IMR-90 (cell line): ENCODE data around the gene PSG2. TPM values are rescaled to one million over a fixed set of nuclear protein-coding genes. Genes with fewer than 3 reads are reported as not detected.
A peak's percentile ranks its signal among the peaks of the same experiment; 100 is the strongest.
"Not testable (repeated sequence)": the region's sequence is repeated elsewhere in the genome, so short reads cannot be mapped to it uniquely, and the experiment has no call there.

Experiments used
- ATAC-seq: fragments of 200-7000 bp; cut with Tn5 transposase; 2 replicates; pipeline ENCODE4 v1.9.1; 2020; ENCODE audit warnings: low read depth, mild to moderate bottlenecking, moderate library complexity
- BruUV-seq: library from RNA; stranded (reverse); fragments of 400-500 nt; replicated peaks from 2 replicates; lab custom pipeline; 2021; lab: Mats Ljungman, UMichigan
- CTCF ChIA-PET: fragments of 300-600 bp; formaldehyde crosslinking; extraction: SDS; loops from one replicate; lab custom pipeline; 2021; ENCODE audit warnings: antibody characterized with exemption; lab: Yijun Ruan, JAX
- POLR2A ChIA-PET: fragments of 300-600 bp; sonication (Branson Sonifier 250); formaldehyde crosslinking; loops from one replicate; lab custom pipeline; 2022; ENCODE audit warnings: antibody characterized with exemption; ENCODE audit not compliant: unreplicated experiment; lab: Charles Lee
- DNase-seq: peaks from one replicate; pipeline ENCODE4 v3.0.0; 2013
- H2AFZ ChIP-seq: replicated peaks from 2 replicates; pipeline ENCODE3; 2013; ENCODE audit warnings: low read length, mild to moderate bottlenecking; ENCODE audit not compliant: poor library complexity
- H2AK5ac ChIP-seq: 2 replicates; pipeline ENCODE4 v1.6.1; 2013; ENCODE audit warnings: low read depth, low read length, inconsistent platforms
- H2AK9ac ChIP-seq: replicated peaks from 2 replicates; pipeline ENCODE3; 2013; ENCODE audit warnings: mild to moderate bottlenecking, low read depth, low read length, moderate library complexity; ENCODE audit not compliant: poor library complexity
- H2BK120ac ChIP-seq: 2 replicates; pipeline ENCODE4 v1.6.1; 2013; ENCODE audit warnings: low read depth, low read length, inconsistent platforms
- H2BK15ac ChIP-seq: 3 replicates; pipeline ENCODE4 v1.6.1; 2013; ENCODE audit warnings: low read depth, low read length, inconsistent platforms
- H2BK20ac ChIP-seq: 2 replicates; pipeline ENCODE4 v1.6.1; 2013; ENCODE audit warnings: low read depth, mild to moderate bottlenecking, inconsistent platforms, low read length, moderate library complexity
- H2BK5ac ChIP-seq: 2 replicates; pipeline ENCODE4 v1.6.1; 2013; ENCODE audit warnings: mild to moderate bottlenecking, low read depth, low read length, inconsistent platforms; ENCODE audit not compliant: poor library complexity, severe bottlenecking
- H3K14ac ChIP-seq: replicated peaks from 2 replicates; pipeline ENCODE4 v1.6.1; 2013; ENCODE audit warnings: low read depth, low read length, inconsistent platforms
- H3K18ac ChIP-seq: 2 replicates; pipeline ENCODE4 v1.6.1; 2013; ENCODE audit warnings: low read depth, low read length, control low read depth
- H3K23ac ChIP-seq: 2 replicates; pipeline ENCODE4 v1.6.1; 2013; ENCODE audit warnings: low read depth, low read length, inconsistent platforms
- H3K27ac ChIP-seq: 2 replicates; pipeline ENCODE4 v1.5.1; 2013; ENCODE audit warnings: mild to moderate bottlenecking, control low read depth, low read length; ENCODE audit not compliant: insufficient read depth
- H3K27me3 ChIP-seq: 2 replicates; pipeline ENCODE4 v1.6.1; 2013; ENCODE audit warnings: low read length; ENCODE audit not compliant: control insufficient read depth, insufficient read depth
- H3K36me3 ChIP-seq: 2 replicates; pipeline ENCODE4 v1.6.1; 2013; ENCODE audit warnings: low read length, mixed read lengths; ENCODE audit not compliant: control insufficient read depth, insufficient read depth
- H3K4ac ChIP-seq: 2 replicates; pipeline ENCODE4 v1.6.1; 2013; ENCODE audit warnings: low read depth, low read length, inconsistent platforms
- H3K4me1 ChIP-seq: 2 replicates; pipeline ENCODE4 v1.6.1; 2013; ENCODE audit warnings: low read length, mixed read lengths; ENCODE audit not compliant: control insufficient read depth, insufficient read depth
- H3K4me2 ChIP-seq: 2 replicates; pipeline ENCODE4 v1.6.1; 2013; ENCODE audit warnings: low read depth, mild to moderate bottlenecking, control low read depth, low read length, moderate library complexity
- H3K4me3 ChIP-seq: 2 replicates; pipeline ENCODE4 v1.5.1; 2013; ENCODE audit warnings: low read depth, mild to moderate bottlenecking, control low read depth, low read length, moderate library complexity; ENCODE audit not compliant: insufficient read depth
- H3K56ac ChIP-seq: 2 replicates; pipeline ENCODE4 v1.6.1; 2013; ENCODE audit warnings: low read length, inconsistent platforms; ENCODE audit not compliant: insufficient read depth; ENCODE audit errors: extremely low read depth
- H3K79me1 ChIP-seq, 2 experiments: 2 replicates each; pipeline ENCODE4 v1.6.1; 2013; ENCODE audit warnings: low read length in 2 of 2, inconsistent platforms in 1 of 2, low read depth in 1 of 2
- H3K9ac ChIP-seq: 2 replicates; pipeline ENCODE4 v1.6.1; 2013; ENCODE audit warnings: low read depth, low read length, control low read depth
- H3K9me1 ChIP-seq: 2 replicates; pipeline ENCODE4 v1.6.1; 2013; ENCODE audit warnings: low read length, inconsistent platforms; ENCODE audit not compliant: insufficient read depth
- H3K9me3 ChIP-seq: 2 replicates; pipeline ENCODE4 v1.6.1; 2013; ENCODE audit warnings: low read length; ENCODE audit not compliant: control insufficient read depth, insufficient read depth
- H4K20me1 ChIP-seq: 2 replicates; pipeline ENCODE4 v1.6.1; 2013; ENCODE audit warnings: low read length, inconsistent platforms; ENCODE audit not compliant: insufficient read depth
- H4K5ac ChIP-seq: 2 replicates; pipeline ENCODE4 v1.6.1; 2013; ENCODE audit warnings: mild to moderate bottlenecking, low read depth, low read length, control low read depth
- H4K8ac ChIP-seq, 2 experiments: 2 replicates each; pipeline ENCODE4 v1.6.1; 2013; ENCODE audit warnings: low read depth in 2 of 2, low read length in 2 of 2, control low read depth in 1 of 2, inconsistent platforms in 1 of 2
- H4K91ac ChIP-seq: 2 replicates; pipeline ENCODE4 v1.6.1; 2013; ENCODE audit warnings: low read depth, low read length, inconsistent platforms; ENCODE audit not compliant: insufficient read depth
- CTCF ChIP-seq: conservative IDR thresholded peaks from 2 replicates; pipeline ENCODE4 v1.5.1; 2012; ENCODE audit warnings: mild to moderate bottlenecking, low read depth, low read length, improper control_type of control experiment
- RAD21 ChIP-seq: IDR thresholded peaks from 2 replicates; pipeline ENCODE4 v1.6.1; 2012; ENCODE audit warnings: low read length, improper control_type of control experiment
- RFX5 ChIP-seq: IDR thresholded peaks from 2 replicates; pipeline ENCODE4 v1.8.0; 2012; ENCODE audit warnings: low read depth, mild to moderate bottlenecking, low read length, moderate library complexity
- SMC3 ChIP-seq: fragments of 150-350 bp; IDR thresholded peaks from 2 replicates; pipeline ENCODE4 v1.6.1; 2016; ENCODE audit warnings: low read depth, mild to moderate bottlenecking, antibody characterized with exemption, low read length, moderate library complexity
- WGBS, 2 experiments: methylation state at CpG; one replicate each; pipeline versions ENCODE4 v1.1.5 to v1.1.7; 2013; ENCODE audit warnings: missing lambda C conversion rate in 2 of 2; ENCODE audit not compliant: insufficient read length in 1 of 2; ENCODE audit errors: extremely low coverage in 2 of 2; 5-methylcytosine and 5-hydroxymethylcytosine counted together
- dilution Hi-C: fragments of 300-500 bp; cut with HindIII; formaldehyde crosslinking; loops from one replicate; pipeline ENCODE4 v1.14.3; 2018; ENCODE audit warnings: low sequenced_read_pairs; ENCODE audit not compliant: unreplicated experiment
- in situ Hi-C: fragments of 300-500 bp; cut with MboI; formaldehyde crosslinking; loops from 3 replicates; pipeline ENCODE4 v1.14.3; 2019; ENCODE audit warnings: low sequenced_read_pairs, inconsistent platforms, mixed read lengths
- intact Hi-C: fragments of 100-400 bp; cut with micrococcal nuclease; formaldehyde crosslinking; loops from 2 replicates; pipeline ENCODE4 v1.10.0; 2022
- polyA plus RNA-seq, 3 experiments: library from polyadenylated mRNA; depleted of rRNA; stranded (reverse); fragments of >200 nt; gene quantifications; 2 replicates each; pipeline ENCODE4 v1.2.3, GENCODE V29; 2012; ENCODE audit warnings: low replicate concordance in 1 of 3
- total RNA-seq: library from RNA; depleted of rRNA; stranded (reverse); fragments of >200 nt; gene quantifications from 2 replicates; pipeline ENCODE4 v1.2.3, GENCODE V29; 2012

PSG2 gene
- total and polyA plus RNA-seq, 2 of the 4 experiments (the other 2 are of a cell fraction), result 0.18 to 0.31 TPM

- no CpG with 5 or more reads among the region's 2 CpGs for whole genome bisulfite sequencing, 2 experiments
- H3K79me1 ChIP-seq, H3K9me3 ChIP-seq, H2AFZ ChIP-seq, H4K20me1 ChIP-seq, H3K27ac ChIP-seq, H3K27me3 ChIP-seq, H2BK5ac ChIP-seq, H3K14ac ChIP-seq, H3K9me1 ChIP-seq, H2AK9ac ChIP-seq, H4K5ac ChIP-seq, H3K56ac ChIP-seq, H3K4me3 ChIP-seq, H3K23ac ChIP-seq, H3K4me1 ChIP-seq, H3K9ac ChIP-seq, in situ Hi-C loops, H3K18ac ChIP-seq, H3K4me2 ChIP-seq, POLR2A ChIA-PET, BruUV-seq, H3K36me3 ChIP-seq, CTCF ChIA-PET, dilution Hi-C loops: not testable (repeated sequence)
- Histone ChIP-seq H4K8ac (peak overlapping the region in 1 of 2 experiments; percentile 24; a peak in 1 of 4 replicates), H2BK15ac (peak overlapping the region; percentile 86; the same call in 1 of the 3 replicates), H2BK120ac (peak overlapping the region; percentile 84), H2AK5ac (peak overlapping the region; percentile 51; the same call in 1 of the 2 replicates), H2BK20ac (peak overlapping the region; percentile 70; the same call in 1 of the 2 replicates), H3K4ac (peak overlapping the region; percentile 47), H4K91ac (peak overlapping the region; percentile 27; the same call in 1 of the 2 replicates)
- DNase-seq, result peak; percentile 74
- TF ChIP-seq RAD21 (peak; percentile 68), RFX5 (peak; percentile 61; the same call in 1 of the 2 replicates), CTCF (peak; percentile 54), SMC3 (peak; percentile 64)
- intact Hi-C loops, result loop anchor here (1.0 to 5.0 kb wide), 2 partner anchors 99 to 239 kb away; no protein-coding TSS in a partner anchor
- peak; percentile 69 for ATAC-seq
Measured at GRCh38 chr19:43031645-43032044, 50.9 kb downstream of the PSG2 start.
